GM10266 (cell line): ENCODE data around the gene UBP1.
"Not testable (repeated sequence)": the region's sequence is repeated elsewhere in the genome, so short reads cannot be mapped to it uniquely, and the experiment has no call there.

Source experiments
- DNase-seq: peaks from one replicate; pipeline ENCODE4 v3.0.0; 2012; ENCODE audit errors: extremely low spot score
- CTCF ChIP-seq: IDR thresholded peaks from 2 replicates; pipeline ENCODE4 v1.5.1; 2012; ENCODE audit warnings: mild to moderate bottlenecking, low read depth; ENCODE audit not compliant: control insufficient read depth, insufficient read depth; ENCODE audit errors: missing control alignments

Gene UBP1

DNA sequence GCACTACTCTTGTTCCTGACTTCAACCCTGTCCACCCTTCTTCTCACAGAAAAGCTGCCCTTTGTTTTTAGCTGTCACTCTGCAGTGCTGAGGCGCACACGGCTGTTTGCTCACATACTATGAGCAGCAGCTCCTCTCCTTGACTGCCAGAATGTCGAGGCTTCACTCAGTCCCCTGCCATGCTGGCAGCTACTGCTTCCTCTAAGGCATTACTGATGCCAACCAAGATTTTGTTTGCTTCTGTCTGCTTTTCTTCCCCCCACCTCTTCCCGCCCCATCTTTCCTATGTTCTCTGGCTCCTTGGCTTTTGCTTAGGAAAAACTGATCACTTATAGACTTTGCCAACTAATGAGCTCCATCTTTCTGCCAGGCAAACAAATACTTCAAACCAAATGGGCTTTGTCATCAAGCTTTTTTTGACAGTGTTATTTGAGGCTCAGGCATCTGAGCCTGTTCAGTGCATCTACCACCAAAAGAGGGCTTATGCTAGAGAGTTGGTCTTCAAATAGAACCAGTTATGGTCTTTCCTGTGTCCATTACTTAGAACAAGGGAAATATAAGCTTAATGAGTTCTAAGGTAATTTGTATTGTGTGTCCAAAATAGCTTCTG is 81.9 kb downstream of the UBP1 start:
- TF ChIP-seq CTCF: no peak
- no peak for DNase-seq

DNA sequence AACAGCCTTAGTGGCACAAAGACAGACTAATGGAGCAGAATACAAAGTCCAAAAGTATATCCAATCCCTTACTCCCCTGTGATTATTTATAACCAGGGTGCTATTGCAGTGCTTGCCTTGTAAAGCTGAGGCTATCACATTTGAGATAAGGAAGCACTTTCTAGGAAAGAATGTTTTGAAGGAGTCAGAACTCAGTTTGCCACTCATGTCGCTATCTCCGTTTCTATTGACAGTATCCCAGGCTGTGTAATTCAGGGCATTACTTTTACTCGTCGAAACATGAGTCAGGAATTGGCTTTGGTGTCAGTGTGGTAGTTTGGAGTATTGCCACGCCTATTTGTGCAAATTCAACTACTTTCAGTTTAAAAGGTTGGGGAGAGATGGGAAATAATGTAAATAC is 84.6 kb downstream of the UBP1 start:
- TF ChIP-seq CTCF: no peak
- no peak for DNase-seq

- no peak for DNase-seq
- TF ChIP-seq CTCF: no peak
Measured at GRCh38 chr3:33339758-33340157, 100.4 kb downstream of the UBP1 start.

GRCh38 chr3:33338936-33339465 is 101.2 kb downstream of the UBP1 start:
- DNase-seq: not testable (repeated sequence)
